Panc1 (cell line): ENCODE data around the gene WDR4. TPM values are rescaled to one million over a fixed set of nuclear protein-coding genes. Genes with fewer than 3 reads are reported as not detected.

Experiments used
- ATAC-seq: fragments of 200-7000 bp; cut with Tn5 transposase; 2 replicates; pipeline ENCODE4 v1.9.1; 2020; ENCODE audit warnings: mild to moderate bottlenecking, moderate library complexity
- BruUV-seq: library from RNA; stranded (reverse); fragments of 400-500 nt; replicated peaks from 2 replicates; lab custom pipeline; 2021; lab: Mats Ljungman, UMichigan
- CTCF ChIA-PET: fragments of 300-600 bp; sonication (Branson Sonifier 250); formaldehyde crosslinking; loops from one replicate; lab custom pipeline; 2022; ENCODE audit warnings: antibody characterized with exemption; lab: Charles Lee
- POLR2A ChIA-PET: fragments of 300-600 bp; sonication (Branson Sonifier 250); formaldehyde crosslinking; loops from one replicate; lab custom pipeline; 2022; ENCODE audit warnings: antibody characterized with exemption; lab: Charles Lee
- DNase-seq: peaks from one replicate; pipeline ENCODE4 v3.0.0-alpha.2; 2010; ENCODE audit warnings: low read depth, low spot score
- H3K27ac ChIP-seq: 2 replicates; pipeline ENCODE4 v1.5.1; 2011; ENCODE audit warnings: mild to moderate bottlenecking, low read length, inconsistent platforms
- H3K27me3 ChIP-seq: fragments of 200-500 bp; sonication (Bioruptor generic); 2 replicates; pipeline ENCODE4 v1.6.0; 2014; ENCODE audit warnings: low read length, inconsistent platforms; ENCODE audit not compliant: control insufficient read depth, insufficient read depth
- H3K36me3 ChIP-seq: fragments of 200-500 bp; sonication (Bioruptor generic); 2 replicates; pipeline ENCODE4 v1.5.1; 2014; ENCODE audit warnings: inconsistent platforms, mild to moderate bottlenecking, low read length, moderate library complexity; ENCODE audit not compliant: control insufficient read depth, insufficient read depth
- H3K4me1 ChIP-seq: 2 replicates; pipeline ENCODE4 v1.5.1; 2011; ENCODE audit warnings: inconsistent platforms, mild to moderate bottlenecking, low read length, moderate library complexity; ENCODE audit not compliant: control insufficient read depth, insufficient read depth
- H3K4me3 ChIP-seq, 2 experiments: 2 replicates each; pipeline ENCODE4 v1.5.1; 2011 to 2012; ENCODE audit warnings: low read depth in 2 of 2, low read length in 2 of 2, mild to moderate bottlenecking in 2 of 2, inconsistent platforms in 1 of 2, moderate library complexity in 1 of 2
- H3K9me3 ChIP-seq: fragments of 200-500 bp; sonication (Bioruptor generic); 2 replicates; pipeline ENCODE4 v1.5.1; 2014; ENCODE audit warnings: low read depth, mild to moderate bottlenecking, inconsistent platforms, low read length, moderate library complexity; ENCODE audit not compliant: control insufficient read depth, insufficient read depth
- POLR2AphosphoS5 ChIP-seq: IDR thresholded peaks from 2 replicates; pipeline ENCODE4 v1.6.1; 2012; ENCODE audit warnings: mild to moderate bottlenecking, low read depth, low read length, moderate library complexity
- SIN3A ChIP-seq: IDR thresholded peaks from 2 replicates; pipeline ENCODE4 v1.6.1; 2012; ENCODE audit warnings: low read depth, mild to moderate bottlenecking, low read length, moderate library complexity, borderline replicate concordance; ENCODE audit not compliant: insufficient read depth
- TCF7L2 ChIP-seq: IDR thresholded peaks from 2 replicates; pipeline ENCODE4 v1.6.1; 2011; ENCODE audit warnings: mild to moderate bottlenecking, low read depth, low read length, inconsistent platforms
- in situ Hi-C: cut with HindIII; loops from 2 replicates; pipeline ENCODE4 v1.10.0; 2016; ENCODE audit warnings: low sequenced_read_pairs, low pct_unique_long_range_greater_than_20kb
- intact Hi-C: fragments of 100-400 bp; cut with micrococcal nuclease; formaldehyde crosslinking; loops from one replicate; pipeline ENCODE4 v1.10.0; 2022; ENCODE audit not compliant: unreplicated experiment
- total RNA-seq: library from RNA; stranded (reverse); gene quantifications from one replicate; pipeline ENCODE4 v1.2.1, GENCODE V29; 2021; ENCODE audit not compliant: unreplicated experiment
- TF ChIP-seq, protein P1 (sequence below): fragments of 450-650 bp; IDR thresholded peaks from 2 replicates; pipeline ENCODE4 v1.5.1; 2017; ENCODE audit warnings: mild to moderate bottlenecking
- TF ChIP-seq, protein P2 (sequence below), 2 experiments: IDR thresholded peaks; 2 replicates each; pipeline ENCODE4 v1.6.1; 2011 to 2012; ENCODE audit warnings: low read depth in 2 of 2, control low read depth in 1 of 2, low read length in 1 of 2, mild to moderate bottlenecking in 1 of 2, moderate library complexity in 1 of 2; ENCODE audit not compliant: insufficient read depth in 1 of 2

The WDR4 gene
- total RNA-seq, 1 experiment from 2014 or later: 36.7 TPM

DNA sequence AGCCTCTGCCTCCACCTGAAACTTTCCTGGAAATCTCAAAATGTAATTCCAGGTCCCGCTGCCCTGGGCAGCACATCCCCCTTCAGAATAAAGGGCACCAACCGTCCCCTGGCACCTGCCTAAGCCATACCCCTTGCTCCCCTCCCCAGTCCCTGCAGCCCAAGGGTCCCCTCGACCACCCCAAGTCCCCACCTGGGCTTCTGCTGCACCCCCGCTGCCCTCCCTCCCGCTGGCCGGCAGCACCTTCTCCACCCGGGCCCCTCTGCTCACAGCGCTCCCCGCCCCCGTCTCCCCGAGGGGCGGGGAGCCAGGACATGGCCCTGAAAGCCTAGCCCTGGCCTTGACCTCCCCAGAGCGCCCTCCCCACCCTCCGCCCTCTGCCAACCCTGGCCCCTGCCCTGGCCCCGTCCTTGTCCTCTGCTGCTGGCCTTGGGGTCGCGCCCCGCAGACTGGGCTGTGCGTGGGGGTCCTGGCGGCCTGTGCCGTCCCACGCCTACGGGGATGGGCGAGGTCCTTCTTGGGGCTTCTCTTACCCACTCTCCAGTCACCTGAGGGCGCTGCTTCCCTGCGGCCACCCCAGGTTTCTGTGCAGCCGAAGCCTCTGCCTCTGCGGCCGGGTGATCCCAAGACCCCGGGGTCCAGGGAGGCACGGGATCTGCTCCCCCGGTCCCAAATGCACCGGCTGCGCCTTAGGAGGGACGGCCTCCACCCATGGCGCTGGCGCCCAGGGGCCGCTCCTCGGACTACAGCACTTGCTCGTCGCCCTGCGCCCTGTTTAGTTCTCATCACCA, 41.7 kb downstream of the WDR4 start:
- ChIA-PET POLR2A (no interaction called here), CTCF (no interaction called here)
- TF ChIP-seq POLR2AphosphoS5: 0 out of 2 replicates have a peak, but pooled peaks have one; percentile 16
- TF ChIP-seq TCF7L2: no peak
- Histone ChIP-seq H3K27me3 (no peaks in the 10 kb centered on the region), H3K4me3 (no peak overlapping the region), H3K9me3 (no peaks in the 10 kb centered on the region), H3K27ac (no peak overlapping the region), H3K4me1 (no peaks in the 10 kb centered on the region), H3K36me3 (no peaks in the 10 kb centered on the region)
- no peak for DNase-seq
- intact Hi-C loops (no loop called here), in situ Hi-C loops (no loop called here)
- ATAC-seq: no peak
- BruUV-seq: no TSS peak

DNA sequence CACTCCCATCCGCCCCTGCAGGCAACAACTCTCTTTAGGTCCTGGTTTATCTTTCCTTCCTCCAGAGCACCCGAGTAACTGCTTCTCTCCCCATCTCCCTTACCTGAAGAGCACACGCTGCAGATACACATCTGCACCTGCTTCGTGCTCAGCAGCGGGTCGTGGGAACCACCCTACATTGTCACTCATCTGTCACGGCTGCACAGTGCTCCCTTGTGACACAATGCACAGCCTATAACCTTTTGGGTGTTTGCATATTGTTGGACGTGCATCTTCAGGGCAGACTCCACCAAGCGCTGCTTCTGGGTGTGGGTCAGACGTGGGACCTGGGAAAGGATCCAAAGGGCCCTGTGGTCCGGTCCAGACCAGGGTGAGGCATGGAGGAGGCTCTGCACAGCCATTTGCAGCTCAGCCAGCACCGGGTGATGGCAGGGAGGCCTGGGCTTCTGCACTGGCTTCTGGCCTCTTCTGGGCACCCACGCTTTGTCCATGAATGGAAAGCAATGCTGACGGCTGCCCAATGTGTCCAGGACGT, 42.5 kb downstream of the WDR4 start:
- DNase-seq (no peak), ATAC-seq (no peak)
- intact Hi-C loops: no loop called here
- ChIA-PET POLR2A (no interaction called here), CTCF (interaction anchor here (0.7 kb wide), 1 partner anchor 40 kb away, joined by 3 read pairs; no protein-coding TSS in a partner anchor)
- Histone ChIP-seq H3K4me3 (no peak overlapping the region), H3K36me3 (no peaks in the 10 kb centered on the region), H3K27ac (no peak overlapping the region), H3K4me1 (no peaks in the 10 kb centered on the region), H3K9me3 (no peaks in the 10 kb centered on the region), H3K27me3 (no peaks in the 10 kb centered on the region)
- no TSS peak for BruUV-seq
- in situ Hi-C loops: no loop called here
- TF ChIP-seq, protein P1, sequence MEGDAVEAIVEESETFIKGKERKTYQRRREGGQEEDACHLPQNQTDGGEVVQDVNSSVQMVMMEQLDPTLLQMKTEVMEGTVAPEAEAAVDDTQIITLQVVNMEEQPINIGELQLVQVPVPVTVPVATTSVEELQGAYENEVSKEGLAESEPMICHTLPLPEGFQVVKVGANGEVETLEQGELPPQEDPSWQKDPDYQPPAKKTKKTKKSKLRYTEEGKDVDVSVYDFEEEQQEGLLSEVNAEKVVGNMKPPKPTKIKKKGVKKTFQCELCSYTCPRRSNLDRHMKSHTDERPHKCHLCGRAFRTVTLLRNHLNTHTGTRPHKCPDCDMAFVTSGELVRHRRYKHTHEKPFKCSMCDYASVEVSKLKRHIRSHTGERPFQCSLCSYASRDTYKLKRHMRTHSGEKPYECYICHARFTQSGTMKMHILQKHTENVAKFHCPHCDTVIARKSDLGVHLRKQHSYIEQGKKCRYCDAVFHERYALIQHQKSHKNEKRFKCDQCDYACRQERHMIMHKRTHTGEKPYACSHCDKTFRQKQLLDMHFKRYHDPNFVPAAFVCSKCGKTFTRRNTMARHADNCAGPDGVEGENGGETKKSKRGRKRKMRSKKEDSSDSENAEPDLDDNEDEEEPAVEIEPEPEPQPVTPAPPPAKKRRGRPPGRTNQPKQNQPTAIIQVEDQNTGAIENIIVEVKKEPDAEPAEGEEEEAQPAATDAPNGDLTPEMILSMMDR: no peak
- TF ChIP-seq SIN3A: no peak
- TF ChIP-seq, protein P2, sequence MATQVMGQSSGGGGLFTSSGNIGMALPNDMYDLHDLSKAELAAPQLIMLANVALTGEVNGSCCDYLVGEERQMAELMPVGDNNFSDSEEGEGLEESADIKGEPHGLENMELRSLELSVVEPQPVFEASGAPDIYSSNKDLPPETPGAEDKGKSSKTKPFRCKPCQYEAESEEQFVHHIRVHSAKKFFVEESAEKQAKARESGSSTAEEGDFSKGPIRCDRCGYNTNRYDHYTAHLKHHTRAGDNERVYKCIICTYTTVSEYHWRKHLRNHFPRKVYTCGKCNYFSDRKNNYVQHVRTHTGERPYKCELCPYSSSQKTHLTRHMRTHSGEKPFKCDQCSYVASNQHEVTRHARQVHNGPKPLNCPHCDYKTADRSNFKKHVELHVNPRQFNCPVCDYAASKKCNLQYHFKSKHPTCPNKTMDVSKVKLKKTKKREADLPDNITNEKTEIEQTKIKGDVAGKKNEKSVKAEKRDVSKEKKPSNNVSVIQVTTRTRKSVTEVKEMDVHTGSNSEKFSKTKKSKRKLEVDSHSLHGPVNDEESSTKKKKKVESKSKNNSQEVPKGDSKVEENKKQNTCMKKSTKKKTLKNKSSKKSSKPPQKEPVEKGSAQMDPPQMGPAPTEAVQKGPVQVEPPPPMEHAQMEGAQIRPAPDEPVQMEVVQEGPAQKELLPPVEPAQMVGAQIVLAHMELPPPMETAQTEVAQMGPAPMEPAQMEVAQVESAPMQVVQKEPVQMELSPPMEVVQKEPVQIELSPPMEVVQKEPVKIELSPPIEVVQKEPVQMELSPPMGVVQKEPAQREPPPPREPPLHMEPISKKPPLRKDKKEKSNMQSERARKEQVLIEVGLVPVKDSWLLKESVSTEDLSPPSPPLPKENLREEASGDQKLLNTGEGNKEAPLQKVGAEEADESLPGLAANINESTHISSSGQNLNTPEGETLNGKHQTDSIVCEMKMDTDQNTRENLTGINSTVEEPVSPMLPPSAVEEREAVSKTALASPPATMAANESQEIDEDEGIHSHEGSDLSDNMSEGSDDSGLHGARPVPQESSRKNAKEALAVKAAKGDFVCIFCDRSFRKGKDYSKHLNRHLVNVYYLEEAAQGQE (IDR thresholded peaks at IDR 0.05; ENCODE audit: insufficient read depth in 1 of 2, low read depth in 2 of 2, low read length in 1 of 2): no peak
- TF ChIP-seq TCF7L2: no peak
- no peak for TF ChIP-seq POLR2AphosphoS5

GRCh38 chr21:42836402-42836666, 43.0 kb downstream of the WDR4 start:
- no peaks in the 10 kb centered on the region for H3K27me3 ChIP-seq
- in situ Hi-C loops (no loop called here), intact Hi-C loops (no loop called here)
- no peaks in the 10 kb centered on the region for H3K4me1 ChIP-seq
- ATAC-seq (no peak), DNase-seq (no peak)
- H3K4me3 ChIP-seq: no peak overlapping the region
- POLR2A ChIA-PET: no interaction called here
- CTCF ChIA-PET: interaction anchor here (0.7 kb wide), 1 partner anchor 40 kb away, joined by 3 read pairs; no protein-coding TSS in a partner anchor
- BruUV-seq: no TSS peak
- no peaks in the 10 kb centered on the region for H3K9me3 ChIP-seq
- no peaks in the 10 kb centered on the region for H3K36me3 ChIP-seq
- H3K27ac ChIP-seq: no peak overlapping the region
- TF ChIP-seq, protein P1: no peak
- no peak for TF ChIP-seq TCF7L2
- no peak for TF ChIP-seq SIN3A
- no peak for TF ChIP-seq POLR2AphosphoS5
- TF ChIP-seq, protein P2 (IDR thresholded peaks at IDR 0.05; ENCODE audit: insufficient read depth in 1 of 2, low read depth in 2 of 2, low read length in 1 of 2): no peak
